GM19193 (cell line): ENCODE results near the gene TNFRSF8.
A peak's percentile ranks its signal among the peaks of the same experiment; 100 is the strongest.

ENCODE experiments used
- POLR2A ChIP-seq: IDR thresholded peaks from 4 replicates; pipeline ENCODE4 v1.6.1; 2011; ENCODE audit not compliant: insufficient read depth, insufficient read length; ENCODE audit errors: extremely low read depth

Gene TNFRSF8

GRCh38 chr1:12032161-12032621 lies 30.9 kb upstream of the TNFRSF8 start:
- no peak for TF ChIP-seq POLR2A

- TF ChIP-seq POLR2A, result no peak
Observed at GRCh38 chr1:12034381-12034801, 28.7 kb upstream of the TNFRSF8 start.

DNA sequence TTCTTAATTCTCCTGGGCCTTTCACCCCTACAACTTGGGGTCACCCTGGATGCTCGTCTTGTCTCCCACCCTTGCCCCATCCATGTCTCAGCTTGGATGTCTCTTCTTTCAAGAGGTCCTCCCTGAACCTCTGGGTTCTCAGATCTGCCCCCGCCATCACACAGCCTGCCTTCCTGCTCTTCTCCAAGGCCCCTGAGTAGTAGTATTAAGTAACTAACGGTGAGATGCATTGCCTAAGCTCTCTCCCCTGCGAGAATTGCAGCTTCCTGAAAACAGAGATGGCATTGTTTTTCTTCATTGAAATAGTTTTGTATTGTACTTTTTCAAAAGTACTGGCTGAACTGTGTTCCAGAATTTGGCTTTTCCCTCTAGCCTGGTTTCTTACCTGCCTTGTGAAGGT lies 27.8 kb upstream of the TNFRSF8 start:
- no peak for TF ChIP-seq POLR2A

GRCh38 chr1:12037486-12038355 lies 25.4 kb upstream of the TNFRSF8 start:
- no peak for TF ChIP-seq POLR2A

DNA sequence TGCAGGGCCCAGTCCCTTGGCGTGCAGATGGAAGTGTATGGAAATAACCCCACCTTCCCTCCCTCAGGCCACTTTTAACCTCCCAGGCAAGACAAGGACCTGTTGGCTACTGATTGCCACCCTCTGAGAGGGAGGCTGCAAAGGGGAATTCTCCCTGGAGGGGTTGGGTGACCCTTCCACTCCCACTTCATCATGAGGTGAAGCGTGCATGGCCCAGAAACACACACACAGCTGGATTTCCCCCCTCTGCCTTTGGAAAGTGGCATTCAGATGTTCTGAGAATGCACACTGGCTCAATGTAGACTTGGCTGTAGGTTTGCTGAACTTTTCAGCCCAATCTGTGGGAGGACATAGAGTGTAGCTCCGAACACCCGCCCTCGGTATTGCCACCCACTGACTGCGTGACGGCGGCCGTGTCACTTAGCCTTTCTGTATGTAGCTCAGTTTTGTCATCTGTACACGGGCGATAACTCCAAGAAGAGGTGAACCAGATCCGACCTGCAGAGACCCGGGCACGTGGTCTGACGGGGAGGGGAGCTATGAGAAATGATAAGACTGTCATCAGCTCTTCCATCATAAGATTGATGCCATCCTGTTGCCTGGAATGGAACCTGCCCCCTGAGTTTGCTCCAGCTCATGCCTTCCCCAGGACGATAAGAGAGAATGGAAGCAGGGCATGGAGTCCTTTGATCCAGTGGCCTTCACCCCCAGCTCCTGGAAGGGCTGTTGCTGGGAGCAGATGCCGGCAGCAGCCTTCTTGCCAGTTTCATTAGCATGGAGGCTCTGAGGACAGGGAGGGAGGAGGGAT lies 24.5 kb upstream of the TNFRSF8 start:
- no peak for TF ChIP-seq POLR2A

DNA sequence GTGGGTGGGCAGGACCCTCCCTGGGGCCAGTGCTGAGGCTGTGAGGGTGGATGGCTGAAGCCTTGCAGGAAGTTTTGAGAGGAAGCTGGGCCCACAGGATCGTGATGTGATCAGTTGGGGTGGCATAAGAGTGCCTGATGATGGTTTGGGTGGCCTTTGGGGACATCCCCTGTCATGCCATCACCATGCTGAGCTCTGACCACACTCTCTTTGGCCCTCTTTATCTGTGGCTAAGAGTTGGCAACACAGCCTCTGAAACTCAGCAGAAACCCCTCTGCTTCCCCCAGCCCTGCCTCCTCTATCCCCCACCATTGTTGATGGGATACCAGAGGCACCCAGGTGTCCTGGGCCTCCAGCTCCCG lies 24.0 kb upstream of the TNFRSF8 start:
- TF ChIP-seq POLR2A, result no peak

DNA sequence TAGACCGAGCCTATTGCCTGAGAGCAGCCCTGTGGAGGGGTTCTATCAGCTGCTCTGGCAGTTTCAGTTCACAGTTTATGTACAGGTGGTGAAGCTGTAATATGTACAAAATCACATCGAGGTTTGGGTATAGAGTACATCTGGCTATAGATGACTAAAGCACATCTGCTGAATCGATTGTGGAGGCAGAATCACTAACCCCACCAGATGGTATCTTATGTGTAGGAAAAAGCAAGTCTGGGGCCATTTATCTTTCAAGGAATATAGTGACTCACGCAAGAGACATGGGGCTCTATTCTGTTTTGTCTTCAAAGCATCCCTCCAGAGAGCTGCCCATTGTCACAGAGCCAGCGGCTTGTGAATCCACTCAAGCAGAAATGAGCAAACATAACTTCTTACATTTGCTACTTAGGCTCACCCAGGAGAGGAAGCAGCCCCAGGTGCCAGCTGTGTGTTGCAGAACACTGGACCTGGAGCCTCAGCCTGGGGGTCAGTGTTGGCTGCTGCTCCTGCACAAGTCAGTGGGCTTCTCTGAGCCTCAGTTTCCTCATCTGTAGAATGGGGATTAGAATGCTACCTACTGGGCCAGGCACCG lies 22.5 kb upstream of the TNFRSF8 start:
- no peak for TF ChIP-seq POLR2A

- peak; percentile 13 for TF ChIP-seq POLR2A
Observed at GRCh38 chr1:12046749-12047119, 16.4 kb upstream of the TNFRSF8 start.

- TF ChIP-seq POLR2A, result peak; percentile 56
Observed at GRCh38 chr1:12047120-12047876, 15.8 kb upstream of the TNFRSF8 start.

- TF ChIP-seq POLR2A, result no peak
Observed at GRCh38 chr1:12048372-12048771, 14.7 kb upstream of the TNFRSF8 start.

- no peak for TF ChIP-seq POLR2A
Observed at GRCh38 chr1:12049616-12050015, 13.5 kb upstream of the TNFRSF8 start.

- TF ChIP-seq POLR2A, result no peak
Observed at GRCh38 chr1:12051361-12051760, 11.7 kb upstream of the TNFRSF8 start.

GRCh38 chr1:12052008-12052573 lies 11.0 kb upstream of the TNFRSF8 start:
- peak; percentile 51 for TF ChIP-seq POLR2A

DNA sequence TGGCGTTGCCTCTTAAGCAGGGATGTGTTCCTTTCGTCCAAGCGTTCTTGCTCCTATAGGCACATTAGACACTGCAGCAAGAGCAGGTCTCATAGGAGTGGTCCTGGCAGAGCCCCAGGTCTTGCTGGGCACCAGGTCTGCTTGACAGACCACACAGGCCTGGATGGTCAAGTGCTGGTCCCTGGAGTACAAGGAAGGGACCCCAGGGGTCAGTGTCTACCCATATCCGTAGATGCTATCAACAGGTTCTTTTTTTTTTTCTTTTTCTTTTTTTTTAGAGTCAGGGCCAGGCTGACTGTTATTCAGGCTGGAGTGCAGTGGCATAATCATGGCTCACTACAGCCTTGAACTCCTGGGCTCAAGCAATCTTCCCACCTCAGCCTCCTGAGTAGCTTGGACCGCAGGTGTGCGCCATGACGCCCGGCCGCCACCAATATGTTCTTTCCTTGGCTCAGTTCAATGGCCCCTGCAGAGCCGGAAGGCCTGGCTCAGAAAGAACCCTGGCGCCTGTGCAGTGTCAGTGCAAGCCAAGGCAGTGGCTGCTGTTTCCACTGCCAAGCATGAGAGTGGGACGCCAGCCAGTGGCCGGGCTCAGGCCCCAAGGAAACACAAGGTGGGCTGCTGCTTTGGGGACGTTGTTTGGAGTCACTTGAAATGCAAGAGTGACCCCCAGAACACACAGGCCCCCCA lies 10.0 kb upstream of the TNFRSF8 start:
- no peak for TF ChIP-seq POLR2A
